ENCODE data around the gene C22orf39. TPM values are rescaled to one million over a fixed set of nuclear protein-coding genes. Genes with fewer than 3 reads are reported as not detected.
"Not testable (repeated sequence)": the region's sequence is repeated elsewhere in the genome, so short reads cannot be mapped to it uniquely, and the experiment has no call there.

Gene C22orf39
- total RNA-seq, 1 experiment from 2014 or later = 28.4 TPM

- Histone ChIP-seq H3K27me3 (replicated peaks; ENCODE audit: insufficient read depth, low read depth, low read length, poor library complexity) (no peaks in the 10 kb centered on the region), H3K9me3 (ENCODE audit: low read depth, low read length, poor library complexity, severe bottlenecking) (no peaks in the 10 kb centered on the region), H3K36me3 (ENCODE audit: insufficient read depth, low read length, poor library complexity, severe bottlenecking) (peaks cover 30% of the 10 kb centered on the region), H3K27ac (ENCODE audit: low read depth, low read length, poor library complexity, severe bottlenecking) (peak overlapping the region; percentile 92), H3K4me1 (ENCODE audit: insufficient read depth, low read length, poor library complexity, severe bottlenecking) (peaks cover 6% of the 10 kb centered on the region), H3K4me3 (ENCODE audit: low read depth, low read length, poor library complexity, severe bottlenecking) (peak overlapping the region; percentile 96)
- BruUV-seq (replicated peaks) = no TSS peak
- TF ChIP-seq CTCF (conservative IDR thresholded peaks at IDR 0.05; ENCODE audit: low read depth, low read length) (no peak), EZH2 (IDR thresholded peaks at IDR 0.05; ENCODE audit: borderline replicate concordance, low read depth, low read length, poor library complexity, severe bottlenecking) (no peak)
- intact Hi-C loops (cut with micrococcal nuclease; ENCODE audit: unreplicated experiment) = no loop called here
- ChIA-PET CTCF (no interaction called here), POLR2A (ENCODE audit: low non-redundant PET) (no interaction called here)
- no peak for DNase-seq (ENCODE audit: low spot score)
These were observed 1.4 kb upstream of the C22orf39 start for GRCh38 chr22:19448739-19449421.

- CTCF ChIA-PET = no interaction called here
- H3K4me3 ChIP-seq (ENCODE audit: low read depth, low read length, poor library complexity, severe bottlenecking) = peak overlapping the region; percentile 96
- H3K9me3 ChIP-seq (ENCODE audit: low read depth, low read length, poor library complexity, severe bottlenecking) = no peaks in the 10 kb centered on the region
- H3K36me3 ChIP-seq (ENCODE audit: insufficient read depth, low read length, poor library complexity, severe bottlenecking) = peaks cover 29% of the 10 kb centered on the region
- no peaks in the 10 kb centered on the region for H3K27me3 ChIP-seq (replicated peaks; ENCODE audit: insufficient read depth, low read depth, low read length, poor library complexity)
- H3K27ac ChIP-seq (ENCODE audit: low read depth, low read length, poor library complexity, severe bottlenecking) = peak overlapping the region; percentile 92
- DNase-seq (ENCODE audit: low spot score) = peak; percentile 73
- peaks cover 6% of the 10 kb centered on the region for H3K4me1 ChIP-seq (ENCODE audit: insufficient read depth, low read length, poor library complexity, severe bottlenecking)
- intact Hi-C loops (cut with micrococcal nuclease; ENCODE audit: unreplicated experiment) = no loop called here
- POLR2A ChIA-PET (ENCODE audit: low non-redundant PET) = no interaction called here
- TF ChIP-seq CTCF (conservative IDR thresholded peaks at IDR 0.05; ENCODE audit: low read depth, low read length) (no peak), EZH2 (IDR thresholded peaks at IDR 0.05; ENCODE audit: borderline replicate concordance, low read depth, low read length, poor library complexity, severe bottlenecking) (no peak)
- BruUV-seq (replicated peaks) = TSS peak; percentile 80
These were observed 631 bp upstream of the C22orf39 start for GRCh38 chr22:19448076-19448607.

GRCh38 chr22:19446603-19447329 lies 745 bp downstream of the C22orf39 start:
- peak overlapping the region; percentile 96 for H3K4me3 ChIP-seq (ENCODE audit: low read depth, low read length, poor library complexity, severe bottlenecking)
- CTCF ChIA-PET = no interaction called here
- TF ChIP-seq CTCF (conservative IDR thresholded peaks at IDR 0.05; ENCODE audit: low read depth, low read length) (no peak), EZH2 (IDR thresholded peaks at IDR 0.05; ENCODE audit: borderline replicate concordance, low read depth, low read length, poor library complexity, severe bottlenecking) (no peak)
- H3K27me3 ChIP-seq (replicated peaks; ENCODE audit: insufficient read depth, low read depth, low read length, poor library complexity) = no peaks in the 10 kb centered on the region
- intact Hi-C loops (cut with micrococcal nuclease; ENCODE audit: unreplicated experiment) = no loop called here
- DNase-seq (ENCODE audit: low spot score) = no peak
- POLR2A ChIA-PET (ENCODE audit: low non-redundant PET) = no interaction called here
- H3K4me1 ChIP-seq (ENCODE audit: insufficient read depth, low read length, poor library complexity, severe bottlenecking) = peaks cover 6% of the 10 kb centered on the region
- H3K36me3 ChIP-seq (ENCODE audit: insufficient read depth, low read length, poor library complexity, severe bottlenecking) = peaks cover 17% of the 10 kb centered on the region
- H3K27ac ChIP-seq (ENCODE audit: low read depth, low read length, poor library complexity, severe bottlenecking) = peak overlapping the region; percentile 92
- no TSS peak for BruUV-seq (replicated peaks)
- no peaks in the 10 kb centered on the region for H3K9me3 ChIP-seq (ENCODE audit: low read depth, low read length, poor library complexity, severe bottlenecking)

GRCh38 chr22:19445279-19445982 lies 2.1 kb downstream of the C22orf39 start:
- peaks cover 22% of the 10 kb centered on the region for H3K36me3 ChIP-seq (ENCODE audit: insufficient read depth, low read length, poor library complexity, severe bottlenecking)
- H3K4me3 ChIP-seq (ENCODE audit: low read depth, low read length, poor library complexity, severe bottlenecking); H3K27me3 ChIP-seq (replicated peaks; ENCODE audit: insufficient read depth, low read depth, low read length, poor library complexity); H3K9me3 ChIP-seq (ENCODE audit: low read depth, low read length, poor library complexity, severe bottlenecking); DNase-seq (ENCODE audit: low spot score); H3K27ac ChIP-seq (ENCODE audit: low read depth, low read length, poor library complexity, severe bottlenecking); intact Hi-C loops (cut with micrococcal nuclease; ENCODE audit: unreplicated experiment); POLR2A ChIA-PET (ENCODE audit: low non-redundant PET); BruUV-seq (replicated peaks); H3K4me1 ChIP-seq (ENCODE audit: insufficient read depth, low read length, poor library complexity, severe bottlenecking): not testable (repeated sequence)
- CTCF ChIA-PET = interaction anchor here (0.5 kb wide), 1 partner anchor 1366 kb away, joined by 3 read pairs; no protein-coding TSS in a partner anchor

All from A673 (cell line).